ENCODE results near the gene GHRHR.
A peak's percentile ranks its signal among the peaks of the same experiment; 100 is the strongest.

The GHRHR gene

GRCh38 chr7:30928254-30928872 lies 35.4 kb upstream of the GHRHR start:
- DNase-seq: no peak

- no peak for DNase-seq
Measured at GRCh38 chr7:30929686-30930085, 34.1 kb upstream of the GHRHR start.

- no peak for DNase-seq
Measured at GRCh38 chr7:30930621-30931020, 33.1 kb upstream of the GHRHR start.

GRCh38 chr7:30931161-30931928 lies 32.4 kb upstream of the GHRHR start:
- DNase-seq: no peak

GRCh38 chr7:30931929-30932540 lies 31.7 kb upstream of the GHRHR start:
- DNase-seq: no peak

- peak in 1 of 2 experiments; percentile 42 for DNase-seq
Measured at GRCh38 chr7:30932562-30932961, 31.2 kb upstream of the GHRHR start.

- DNase-seq: peak in 1 of 2 experiments; percentile 16
Measured at GRCh38 chr7:30933124-30933974, 30.4 kb upstream of the GHRHR start.

GRCh38 chr7:30934225-30934624 lies 29.5 kb upstream of the GHRHR start:
- DNase-seq: no peak

- no peak for DNase-seq
Measured at GRCh38 chr7:30934732-30935568, 28.8 kb upstream of the GHRHR start.

GRCh38 chr7:30935569-30935877 lies 28.2 kb upstream of the GHRHR start:
- DNase-seq: no peak

- DNase-seq: no peak
Measured at GRCh38 chr7:30936650-30937245, 27.0 kb upstream of the GHRHR start.

- no peak for DNase-seq
Measured at GRCh38 chr7:30937416-30937815, 26.3 kb upstream of the GHRHR start.

GRCh38 chr7:30938435-30939316 lies 25.1 kb upstream of the GHRHR start:
- DNase-seq: peak; percentile 32 to 71

- no peak for DNase-seq
Measured at GRCh38 chr7:30941582-30942323, 22.0 kb upstream of the GHRHR start.

GRCh38 chr7:30950197-30950596 lies 13.6 kb upstream of the GHRHR start:
- no peak for DNase-seq

- no peak for DNase-seq
Measured at GRCh38 chr7:30954914-30955313, 8.8 kb upstream of the GHRHR start.

- DNase-seq: no peak
Measured at GRCh38 chr7:30956704-30957103, 7.0 kb upstream of the GHRHR start.

GRCh38 chr7:30965372-30965771 lies 1.6 kb downstream of the GHRHR start:
- DNase-seq: peak; percentile 8 to 46

GRCh38 chr7:30965883-30966282 lies 2.1 kb downstream of the GHRHR start:
- DNase-seq: no peak

GRCh38 chr7:30968294-30968693 lies 4.5 kb downstream of the GHRHR start:
- DNase-seq: no peak
